ENCODE data around the gene WDR70. TPM values are rescaled to one million over a fixed set of nuclear protein-coding genes. Genes with fewer than 3 reads are reported as not detected.

WDR70 gene
- total RNA-seq, 4 donors from 2014 or later: 24.7 to 200 (median 29.9) TPM

DNA sequence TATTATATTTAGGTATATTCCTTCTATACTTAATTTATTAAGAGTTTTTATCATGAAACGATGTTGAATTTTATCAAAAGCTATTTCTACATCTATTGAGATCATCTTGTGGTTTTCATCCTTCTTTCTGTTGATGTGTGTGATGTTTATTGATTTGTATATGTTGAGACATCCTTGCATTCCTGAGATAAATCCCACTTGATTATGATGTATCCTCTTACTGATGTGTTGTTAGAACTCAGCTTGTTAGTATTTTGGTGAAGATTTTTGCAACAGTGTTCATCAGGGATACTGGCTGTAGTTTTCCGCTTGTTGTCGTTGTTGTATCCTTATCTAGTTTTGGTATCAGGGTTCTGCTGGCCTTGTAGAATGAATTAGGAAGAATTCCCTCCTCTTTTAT lies 247.1 kb downstream of the WDR70 start:
- Histone ChIP-seq H3K9me3 (peaks cover 9 to 10% of the 10 kb centered on the region in 2 donors), H3K36me3 (peaks cover 0 to 6% (median 3%) of the 10 kb centered on the region in 4 donors), H3K4me1 (no peaks in the 10 kb centered on the region), H3K27me3 (no peaks in the 10 kb centered on the region), H3K4me3 (no peak overlapping the region), H3K27ac (no peak overlapping the region)
- WGBS, 2 donors (ENCODE audit: low coverage in 1 of 2): 96% methylated on average over 3 of the region's 3 CpGs
- no peak for TF ChIP-seq EP300 (IDR thresholded peaks at IDR 0.05; ENCODE audit: low read depth)
- no peak for TF ChIP-seq POLR2AphosphoS5 (IDR thresholded peaks at IDR 0.05)
- no peak for TF ChIP-seq POLR2A (IDR thresholded peaks at IDR 0.05)
- TF ChIP-seq, protein P1, sequence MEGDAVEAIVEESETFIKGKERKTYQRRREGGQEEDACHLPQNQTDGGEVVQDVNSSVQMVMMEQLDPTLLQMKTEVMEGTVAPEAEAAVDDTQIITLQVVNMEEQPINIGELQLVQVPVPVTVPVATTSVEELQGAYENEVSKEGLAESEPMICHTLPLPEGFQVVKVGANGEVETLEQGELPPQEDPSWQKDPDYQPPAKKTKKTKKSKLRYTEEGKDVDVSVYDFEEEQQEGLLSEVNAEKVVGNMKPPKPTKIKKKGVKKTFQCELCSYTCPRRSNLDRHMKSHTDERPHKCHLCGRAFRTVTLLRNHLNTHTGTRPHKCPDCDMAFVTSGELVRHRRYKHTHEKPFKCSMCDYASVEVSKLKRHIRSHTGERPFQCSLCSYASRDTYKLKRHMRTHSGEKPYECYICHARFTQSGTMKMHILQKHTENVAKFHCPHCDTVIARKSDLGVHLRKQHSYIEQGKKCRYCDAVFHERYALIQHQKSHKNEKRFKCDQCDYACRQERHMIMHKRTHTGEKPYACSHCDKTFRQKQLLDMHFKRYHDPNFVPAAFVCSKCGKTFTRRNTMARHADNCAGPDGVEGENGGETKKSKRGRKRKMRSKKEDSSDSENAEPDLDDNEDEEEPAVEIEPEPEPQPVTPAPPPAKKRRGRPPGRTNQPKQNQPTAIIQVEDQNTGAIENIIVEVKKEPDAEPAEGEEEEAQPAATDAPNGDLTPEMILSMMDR (IDR thresholded peaks at IDR 0.05): no peak
- intact Hi-C loops (cut with DNase I; ENCODE audit: low total_unique reads): no loop called here
- no peak for DNase-seq
- in situ Hi-C loops (cut with MboI; ENCODE audit: low pct_ligation_motif_present in 1 of 4, low pct_unique_long_range_greater_than_20kb in 1 of 4, low sequenced_read_pairs in 3 of 4): no loop called here

DNA sequence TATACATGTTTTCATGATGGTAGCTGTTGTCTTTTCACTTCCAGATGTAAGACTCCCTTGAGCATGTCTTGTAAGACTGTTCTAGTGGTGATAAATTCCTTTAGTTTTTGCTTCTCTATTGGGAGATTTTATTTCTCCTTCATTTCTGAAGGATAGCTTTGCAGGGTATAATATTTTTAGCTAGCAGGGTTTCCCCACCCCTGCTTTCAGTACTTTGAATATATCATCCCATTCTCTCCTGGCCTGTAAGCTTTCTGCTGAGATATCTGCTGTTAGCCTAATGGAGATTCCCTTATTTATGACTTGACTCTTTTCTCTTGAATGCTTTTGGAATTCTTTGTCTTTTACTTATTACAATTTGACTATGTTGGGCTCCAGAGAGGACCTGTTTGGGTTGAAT lies 249.8 kb downstream of the WDR70 start:
- H3K9me3 ChIP-seq: peaks cover 9 to 10% of the 10 kb centered on the region in 2 donors
- H3K27ac ChIP-seq: no peak overlapping the region
- H3K4me1 ChIP-seq: no peaks in the 10 kb centered on the region
- no peak for TF ChIP-seq POLR2AphosphoS5 (IDR thresholded peaks at IDR 0.05)
- no peak for TF ChIP-seq POLR2A (IDR thresholded peaks at IDR 0.05)
- TF ChIP-seq EP300 (IDR thresholded peaks at IDR 0.05; ENCODE audit: low read depth): no peak
- TF ChIP-seq, protein P1 (IDR thresholded peaks at IDR 0.05): no peak
- no peaks in the 10 kb centered on the region for H3K27me3 ChIP-seq
- peaks cover 0 to 6% (median 3%) of the 10 kb centered on the region in 4 donors for H3K36me3 ChIP-seq
- DNase-seq: no peak
- intact Hi-C loops (cut with DNase I; ENCODE audit: low total_unique reads) (no loop called here), in situ Hi-C loops (cut with MboI; ENCODE audit: low pct_ligation_motif_present in 1 of 4, low pct_unique_long_range_greater_than_20kb in 1 of 4, low sequenced_read_pairs in 3 of 4) (no loop called here)
- H3K4me3 ChIP-seq: no peak overlapping the region

DNA sequence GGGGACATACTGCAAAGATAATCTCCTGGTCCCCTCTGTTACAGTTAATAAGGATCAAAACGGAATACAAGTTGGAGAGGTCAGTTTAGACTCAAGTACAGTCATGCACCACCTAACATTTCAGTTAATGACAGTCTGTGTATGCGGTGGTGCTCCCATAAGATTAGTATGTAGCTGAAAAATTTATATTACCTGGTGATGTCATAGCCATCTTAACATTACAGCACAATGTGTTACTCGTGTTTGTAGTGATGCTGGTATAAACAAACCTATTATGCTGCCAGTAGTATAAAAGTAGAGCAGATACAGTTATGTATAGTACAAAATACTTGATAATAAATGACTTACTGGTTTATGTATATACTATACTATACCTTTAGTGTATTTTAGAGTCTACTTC lies 252.8 kb downstream of the WDR70 start:
- Histone ChIP-seq H3K27me3 (no peaks in the 10 kb centered on the region), H3K4me3 (no peak overlapping the region), H3K27ac (no peak overlapping the region), H3K9me3 (peaks cover 9 to 10% of the 10 kb centered on the region in 2 donors), H3K4me1 (no peaks in the 10 kb centered on the region), H3K36me3 (peaks cover 0 to 6% (median 3%) of the 10 kb centered on the region in 4 donors)
- DNase-seq: no peak
- intact Hi-C loops (cut with DNase I; ENCODE audit: low total_unique reads) (no loop called here), in situ Hi-C loops (cut with MboI; ENCODE audit: low pct_ligation_motif_present in 1 of 4, low pct_unique_long_range_greater_than_20kb in 1 of 4, low sequenced_read_pairs in 3 of 4) (no loop called here)
- WGBS, 2 donors (ENCODE audit: low coverage in 1 of 2): 67 to 77% methylated on average over 3 of the region's 3 CpGs
- TF ChIP-seq POLR2A (IDR thresholded peaks at IDR 0.05): no peak
- no peak for TF ChIP-seq EP300 (IDR thresholded peaks at IDR 0.05; ENCODE audit: low read depth)
- TF ChIP-seq, protein P1 (IDR thresholded peaks at IDR 0.05): no peak
- no peak for TF ChIP-seq POLR2AphosphoS5 (IDR thresholded peaks at IDR 0.05)

DNA sequence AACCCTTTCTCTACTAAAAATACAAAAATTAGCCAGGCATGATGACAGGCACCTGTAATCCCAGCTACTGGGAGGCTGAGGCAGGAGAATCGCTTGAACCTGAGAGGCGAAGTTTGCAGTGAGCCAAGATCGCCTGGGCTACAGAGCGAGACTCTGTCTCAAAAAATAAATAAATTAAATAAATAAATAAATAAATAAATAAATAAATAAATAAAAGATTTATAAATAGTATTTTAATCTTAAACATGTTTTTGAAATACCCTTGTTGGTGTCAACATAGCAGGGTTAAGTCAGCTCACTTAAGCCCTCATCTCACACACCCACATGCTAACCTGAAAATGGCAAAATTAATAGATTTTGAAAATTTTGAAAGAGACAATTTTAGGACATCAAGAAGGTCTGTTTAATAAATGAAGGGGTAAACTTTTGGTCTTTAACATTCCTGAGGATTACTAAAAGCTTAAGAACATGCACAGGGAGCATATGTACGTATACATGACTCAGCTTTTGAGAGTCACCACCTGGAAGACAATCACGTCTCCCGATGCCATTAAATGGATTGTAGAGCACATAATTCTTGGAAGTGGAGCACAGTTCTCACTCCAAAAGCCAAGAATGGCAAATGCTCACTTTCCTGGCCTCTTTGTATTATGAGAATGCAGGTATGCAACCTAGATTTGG lies 258.2 kb downstream of the WDR70 start:
- no peaks in the 10 kb centered on the region for H3K9me3 ChIP-seq
- TF ChIP-seq POLR2AphosphoS5 (IDR thresholded peaks at IDR 0.05) (no peak), EP300 (IDR thresholded peaks at IDR 0.05; ENCODE audit: low read depth) (no peak), POLR2A (IDR thresholded peaks at IDR 0.05) (no peak)
- TF ChIP-seq, protein P1 (IDR thresholded peaks at IDR 0.05): no peak
- intact Hi-C loops (cut with DNase I; ENCODE audit: low total_unique reads): no loop called here
- DNase-seq: no peak
- H3K27ac ChIP-seq: no peak overlapping the region
- WGBS, 2 donors (ENCODE audit: low coverage in 1 of 2): 88 to 90% methylated on average over 6 to 7 of the region's 7 CpGs
- in situ Hi-C loops (cut with MboI; ENCODE audit: low pct_ligation_motif_present in 1 of 4, low pct_unique_long_range_greater_than_20kb in 1 of 4, low sequenced_read_pairs in 3 of 4): no loop called here
- H3K4me3 ChIP-seq: no peak overlapping the region
- no peaks in the 10 kb centered on the region for H3K36me3 ChIP-seq
- no peaks in the 10 kb centered on the region for H3K4me1 ChIP-seq
- no peaks in the 10 kb centered on the region for H3K27me3 ChIP-seq

All from transverse colon (tissue), 4 donors.